Measurements from ENCODE around the gene MRPL50. TPM values are rescaled to one million over a fixed set of nuclear protein-coding genes. Genes with fewer than 3 reads are reported as not detected.

MRPL50 gene
- total and polyA plus RNA-seq, 2 experiments from 2014 or later: 11.5 to 19.3 TPM

DNA sequence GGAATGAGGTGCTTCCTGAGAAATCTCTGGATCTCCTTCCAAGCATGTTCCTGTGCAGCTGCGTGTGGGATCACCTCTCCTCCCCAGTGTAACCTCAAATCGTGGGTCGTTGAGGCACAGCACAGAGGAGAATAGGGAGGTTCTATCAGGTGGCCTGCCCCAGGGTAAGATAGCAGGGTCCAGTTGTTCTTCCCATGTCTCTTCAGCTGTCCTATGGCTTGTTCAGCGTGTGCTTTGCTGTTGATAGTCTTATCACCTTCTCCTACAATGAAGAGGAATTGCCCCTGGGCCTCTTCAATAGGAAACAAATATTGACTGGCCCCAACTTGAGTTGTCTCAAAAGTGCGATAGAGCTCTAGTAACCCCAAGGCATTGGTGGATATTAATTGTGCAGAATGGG is 36.0 kb downstream of the MRPL50 start:
- Histone ChIP-seq H3K9ac (no peak overlapping the region), H3K4me3 (no peak overlapping the region), H3K9me2 (ENCODE audit: insufficient read depth) (no peaks in the 10 kb centered on the region), H3K27me3 (replicated peaks; ENCODE audit: insufficient read depth) (no peaks in the 10 kb centered on the region), H2AFZ (no peak overlapping the region), H3K36me3 (ENCODE audit: low read depth) (no peaks in the 10 kb centered on the region), H3K4me1 (ENCODE audit: insufficient read depth) (peaks cover 29% of the 10 kb centered on the region), H3K4me2 (ENCODE audit: unreplicated experiment) (no peak overlapping the region), H3K79me2 (ENCODE audit: insufficient read depth) (no peaks in the 10 kb centered on the region), H3K9me3 (ENCODE audit: low read depth) (no peaks in the 10 kb centered on the region), H3F3A (ENCODE audit: insufficient read depth) (peaks cover 21% of the 10 kb centered on the region; the same call in 1 of the 2 replicates), H3K27ac (no peak overlapping the region), H4K20me1 (ENCODE audit: insufficient read depth) (no peaks in the 10 kb centered on the region)
- in situ Hi-C loops (cut with MboI): no loop called here
- DNase-seq: no peak
- WGBS, 2 experiments (ENCODE audit: low coverage in 1 of 2, low lambda C conversion rate in 2 of 2, missing lambda C conversion rate in 2 of 2): 67 to 69% methylated on average over 5 of the region's 5 CpGs
- no peak for TF ChIP-seq EZH2 (IDR thresholded peaks at IDR 0.05; ENCODE audit: insufficient read depth, poor library complexity, severe bottlenecking)
- TF ChIP-seq EZH2phosphoT487 (IDR thresholded peaks at IDR 0.05; ENCODE audit: insufficient read depth, low read depth): no peak

DNA sequence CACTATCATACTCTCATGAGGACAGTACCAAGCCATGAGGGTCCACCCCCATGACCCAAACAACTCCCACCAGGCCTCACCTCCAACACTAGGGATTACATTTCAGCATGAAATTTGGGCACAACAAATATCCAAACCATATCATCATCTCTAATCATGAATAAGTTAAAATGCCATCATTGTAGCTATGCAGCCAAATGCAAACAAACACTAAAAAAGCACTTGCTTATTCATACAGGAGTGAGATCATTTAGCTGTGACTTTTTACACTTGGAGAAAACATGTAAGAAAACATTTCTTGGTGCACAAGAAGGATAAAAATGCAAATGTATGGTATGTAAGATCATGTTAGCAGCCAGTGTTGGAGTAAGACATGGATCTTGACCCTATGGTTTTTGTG is 37.8 kb downstream of the MRPL50 start:
- Histone ChIP-seq H3F3A (ENCODE audit: insufficient read depth) (peaks cover 11% of the 10 kb centered on the region; the same call in 1 of the 2 replicates), H3K4me2 (ENCODE audit: unreplicated experiment) (no peak overlapping the region), H3K9me2 (ENCODE audit: insufficient read depth) (no peaks in the 10 kb centered on the region), H4K20me1 (ENCODE audit: insufficient read depth) (no peaks in the 10 kb centered on the region), H2AFZ (no peak overlapping the region), H3K27me3 (replicated peaks; ENCODE audit: insufficient read depth) (no peaks in the 10 kb centered on the region), H3K36me3 (ENCODE audit: low read depth) (no peaks in the 10 kb centered on the region), H3K9me3 (ENCODE audit: low read depth) (no peaks in the 10 kb centered on the region), H3K4me1 (ENCODE audit: insufficient read depth) (peaks cover 16% of the 10 kb centered on the region), H3K4me3 (no peak overlapping the region), H3K79me2 (ENCODE audit: insufficient read depth) (no peaks in the 10 kb centered on the region), H3K27ac (no peak overlapping the region), H3K9ac (no peak overlapping the region)
- in situ Hi-C loops (cut with MboI): no loop called here
- TF ChIP-seq EZH2 (IDR thresholded peaks at IDR 0.05; ENCODE audit: insufficient read depth, poor library complexity, severe bottlenecking): no peak
- no peak for TF ChIP-seq EZH2phosphoT487 (IDR thresholded peaks at IDR 0.05; ENCODE audit: insufficient read depth, low read depth)
- no peak for DNase-seq

DNA sequence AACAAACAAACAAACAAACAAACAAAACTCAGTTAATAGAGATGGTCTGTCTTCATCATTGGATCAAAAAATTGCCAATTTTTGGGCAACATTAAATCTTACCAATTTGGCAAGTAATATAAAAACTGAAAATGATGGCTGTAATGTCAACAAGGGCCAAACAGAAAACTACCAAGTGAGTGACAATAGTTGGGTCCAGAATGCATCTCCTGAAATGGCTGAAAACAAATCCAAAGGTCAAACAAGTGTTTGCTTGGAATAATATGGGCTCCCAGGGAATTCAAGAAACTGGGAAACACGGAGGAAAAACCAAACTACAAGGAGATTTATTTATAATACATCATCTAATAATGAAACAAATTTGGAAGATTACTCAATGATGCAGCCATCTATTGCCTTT is 38.7 kb downstream of the MRPL50 start:
- Histone ChIP-seq H3K27me3 (replicated peaks; ENCODE audit: insufficient read depth) (no peaks in the 10 kb centered on the region), H3K27ac (no peak overlapping the region), H3F3A (ENCODE audit: insufficient read depth) (0 out of 2 replicates have a peak, but pooled peaks cover 4% of the 10 kb centered on the region), H3K4me2 (ENCODE audit: unreplicated experiment) (no peak overlapping the region), H3K36me3 (ENCODE audit: low read depth) (no peaks in the 10 kb centered on the region), H3K9ac (no peak overlapping the region), H2AFZ (no peak overlapping the region), H3K4me1 (ENCODE audit: insufficient read depth) (peaks cover 7% of the 10 kb centered on the region), H3K9me3 (ENCODE audit: low read depth) (no peaks in the 10 kb centered on the region), H3K9me2 (ENCODE audit: insufficient read depth) (no peaks in the 10 kb centered on the region), H4K20me1 (ENCODE audit: insufficient read depth) (no peaks in the 10 kb centered on the region), H3K4me3 (no peak overlapping the region), H3K79me2 (ENCODE audit: insufficient read depth) (no peaks in the 10 kb centered on the region)
- WGBS, 2 experiments (ENCODE audit: low coverage in 1 of 2, low lambda C conversion rate in 2 of 2, missing lambda C conversion rate in 2 of 2): 20 to 26% methylated on average over 1 of the region's 1 CpG
- DNase-seq: no peak
- in situ Hi-C loops (cut with MboI): no loop called here
- no peak for TF ChIP-seq EZH2 (IDR thresholded peaks at IDR 0.05; ENCODE audit: insufficient read depth, poor library complexity, severe bottlenecking)
- TF ChIP-seq EZH2phosphoT487 (IDR thresholded peaks at IDR 0.05; ENCODE audit: insufficient read depth, low read depth): no peak

DNA sequence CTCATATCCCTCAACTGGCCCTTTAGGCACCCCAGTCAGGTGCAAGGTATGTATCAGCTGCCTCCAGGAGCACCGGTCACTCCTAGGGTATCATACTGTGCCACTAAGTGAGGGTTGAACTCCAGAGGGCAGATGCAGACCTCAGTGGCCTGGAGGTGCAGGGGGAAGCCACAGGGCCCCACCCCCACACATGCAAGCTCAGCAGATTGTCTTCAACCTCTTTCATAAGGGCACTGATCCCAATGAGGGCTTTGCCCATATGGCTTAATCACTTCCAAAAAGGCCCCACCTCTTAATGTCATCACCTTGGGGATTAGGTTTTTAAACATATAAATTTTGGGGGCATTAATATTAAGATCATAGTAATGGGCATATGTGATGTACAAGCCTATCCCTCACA is 41.8 kb downstream of the MRPL50 start:
- WGBS, 2 experiments (ENCODE audit: low coverage in 1 of 2, low lambda C conversion rate in 2 of 2, missing lambda C conversion rate in 2 of 2): 32 to 50% methylated on average over 1 of the region's 1 CpG

More for the DNA sequence above, 41.8 kb downstream of the MRPL50 start:
- Histone ChIP-seq H3K36me3 (ENCODE audit: low read depth) (no peaks in the 10 kb centered on the region), H3K27ac (no peak overlapping the region), H3K79me2 (ENCODE audit: insufficient read depth) (no peaks in the 10 kb centered on the region), H3K4me1 (ENCODE audit: insufficient read depth) (no peaks in the 10 kb centered on the region), H4K20me1 (ENCODE audit: insufficient read depth) (no peaks in the 10 kb centered on the region), H3F3A (ENCODE audit: insufficient read depth) (no peaks in the 10 kb centered on the region), H3K9me2 (ENCODE audit: insufficient read depth) (no peaks in the 10 kb centered on the region), H3K4me2 (ENCODE audit: unreplicated experiment) (no peak overlapping the region), H3K9me3 (ENCODE audit: low read depth) (no peaks in the 10 kb centered on the region), H3K27me3 (replicated peaks; ENCODE audit: insufficient read depth) (no peaks in the 10 kb centered on the region), H3K9ac (no peak overlapping the region), H3K4me3 (no peak overlapping the region), H2AFZ (no peak overlapping the region)
- DNase-seq: no peak
- TF ChIP-seq EZH2 (IDR thresholded peaks at IDR 0.05; ENCODE audit: insufficient read depth, poor library complexity, severe bottlenecking) (no peak), EZH2phosphoT487 (IDR thresholded peaks at IDR 0.05; ENCODE audit: insufficient read depth, low read depth) (no peak)
- in situ Hi-C loops (cut with MboI): no loop called here

Measured in GM23248 (cell line).